Measurements from ENCODE around the gene HSF2. TPM values are rescaled to one million over a fixed set of nuclear protein-coding genes. Genes with fewer than 3 reads are reported as not detected.

HSF2 gene
- polyA plus RNA-seq, 2 of the 4 experiments (the other 2 are of a cell fraction) = 9.2 to 25.9 TPM

DNA sequence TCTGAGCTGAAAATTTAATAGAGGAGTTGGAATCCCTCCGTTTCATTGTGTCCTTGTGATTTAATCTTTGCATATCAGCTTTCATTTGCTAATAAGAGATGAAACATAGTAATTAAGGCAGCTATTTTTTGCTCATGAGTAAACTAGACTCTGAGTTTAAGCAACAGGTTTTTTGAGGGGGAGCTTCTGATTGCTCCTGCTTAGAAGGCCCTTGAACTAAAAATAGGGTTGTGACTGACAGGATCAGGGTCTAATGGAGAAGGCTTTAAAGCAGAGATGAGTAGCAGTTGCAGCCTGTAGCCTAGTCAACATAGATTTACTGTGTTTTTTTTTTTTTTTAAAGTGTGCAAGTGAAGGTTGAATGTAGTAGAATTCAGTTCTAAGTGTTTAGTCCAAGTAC lies 17.4 kb downstream of the HSF2 start:
- 86% methylated on average over 1 of the region's 1 CpG for WGBS (ENCODE audit: missing lambda C conversion rate)
- ATAC-seq = no peak
- ChIA-PET CTCF (interaction anchor here (0.6 to 1.1 kb wide), 2 partner anchors 58 to 72 kb away, joined by 3 to 4 read pairs; no protein-coding TSS in a partner anchor), POLR2A (no interaction called here)
- Histone ChIP-seq H3K4me3 (no peak overlapping the region), H3K4me2 (no peak overlapping the region), H3K27ac (no peak overlapping the region), H3K4me1 (no peaks in the 10 kb centered on the region), H3K9me3 (no peaks in the 10 kb centered on the region)
- DNase-seq (ENCODE audit: low read depth in 1 of 2, low spot score in 1 of 2) = no peak
- no peak for FAIRE-seq
- TF ChIP-seq BHLHE40 (IDR thresholded peaks at IDR 0.05; ENCODE audit: low read depth, low read length) (no peak), NFE2L2 (conservative IDR thresholded peaks at IDR 0.05; ENCODE audit: low read length) (no peak), ZFP36 (IDR thresholded peaks at IDR 0.05; ENCODE audit: borderline replicate concordance, partially characterized antibody) (no peak), ZC3H11A (IDR thresholded peaks at IDR 0.05) (no peak), CEBPB (IDR thresholded peaks at IDR 0.05) (no peak), HDAC2 (IDR thresholded peaks at IDR 0.05) (no peak), FOSB (CRISPR knock-in tag; IDR thresholded peaks at IDR 0.05) (no peak), EHF (CRISPR knock-in tag; IDR thresholded peaks at IDR 0.05) (no peak), RCOR1 (IDR thresholded peaks at IDR 0.05; ENCODE audit: low read depth, low read length) (no peak), JUN (IDR thresholded peaks at IDR 0.05) (no peak), FOXS1 (CRISPR knock-in tag; IDR thresholded peaks at IDR 0.05) (no peak), MAZ (IDR thresholded peaks at IDR 0.05; ENCODE audit: borderline replicate concordance, low read depth, low read length) (no peak), TP53 (CRISPR knock-in tag; IDR thresholded peaks at IDR 0.05) (no peak), FOSL2 (IDR thresholded peaks at IDR 0.05) (no peak), FOSL2 (CRISPR knock-in tag; IDR thresholded peaks at IDR 0.05) (no peak)
- TF ChIP-seq, protein P1, sequence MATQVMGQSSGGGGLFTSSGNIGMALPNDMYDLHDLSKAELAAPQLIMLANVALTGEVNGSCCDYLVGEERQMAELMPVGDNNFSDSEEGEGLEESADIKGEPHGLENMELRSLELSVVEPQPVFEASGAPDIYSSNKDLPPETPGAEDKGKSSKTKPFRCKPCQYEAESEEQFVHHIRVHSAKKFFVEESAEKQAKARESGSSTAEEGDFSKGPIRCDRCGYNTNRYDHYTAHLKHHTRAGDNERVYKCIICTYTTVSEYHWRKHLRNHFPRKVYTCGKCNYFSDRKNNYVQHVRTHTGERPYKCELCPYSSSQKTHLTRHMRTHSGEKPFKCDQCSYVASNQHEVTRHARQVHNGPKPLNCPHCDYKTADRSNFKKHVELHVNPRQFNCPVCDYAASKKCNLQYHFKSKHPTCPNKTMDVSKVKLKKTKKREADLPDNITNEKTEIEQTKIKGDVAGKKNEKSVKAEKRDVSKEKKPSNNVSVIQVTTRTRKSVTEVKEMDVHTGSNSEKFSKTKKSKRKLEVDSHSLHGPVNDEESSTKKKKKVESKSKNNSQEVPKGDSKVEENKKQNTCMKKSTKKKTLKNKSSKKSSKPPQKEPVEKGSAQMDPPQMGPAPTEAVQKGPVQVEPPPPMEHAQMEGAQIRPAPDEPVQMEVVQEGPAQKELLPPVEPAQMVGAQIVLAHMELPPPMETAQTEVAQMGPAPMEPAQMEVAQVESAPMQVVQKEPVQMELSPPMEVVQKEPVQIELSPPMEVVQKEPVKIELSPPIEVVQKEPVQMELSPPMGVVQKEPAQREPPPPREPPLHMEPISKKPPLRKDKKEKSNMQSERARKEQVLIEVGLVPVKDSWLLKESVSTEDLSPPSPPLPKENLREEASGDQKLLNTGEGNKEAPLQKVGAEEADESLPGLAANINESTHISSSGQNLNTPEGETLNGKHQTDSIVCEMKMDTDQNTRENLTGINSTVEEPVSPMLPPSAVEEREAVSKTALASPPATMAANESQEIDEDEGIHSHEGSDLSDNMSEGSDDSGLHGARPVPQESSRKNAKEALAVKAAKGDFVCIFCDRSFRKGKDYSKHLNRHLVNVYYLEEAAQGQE (IDR thresholded peaks at IDR 0.05) = no peak

- ATAC-seq (no peak), FAIRE-seq (no peak), DNase-seq (ENCODE audit: low read depth in 1 of 2, low spot score in 1 of 2) (no peak)
- no peak for TF ChIP-seq KDM5A (IDR thresholded peaks at IDR 0.05)
- TF ChIP-seq ESRRA (IDR thresholded peaks at IDR 0.05; ENCODE audit: borderline replicate concordance, low read length) = no peak
- TF ChIP-seq MYC (IDR thresholded peaks at IDR 0.05; ENCODE audit: borderline replicate concordance, low read length) = no peak
- no peak for TF ChIP-seq POLR2AphosphoS2 (conservative IDR thresholded peaks at IDR 0.05; ENCODE audit: low read length)
- TF ChIP-seq ZSCAN20 (CRISPR knock-in tag; IDR thresholded peaks at IDR 0.05) = no peak
- no peak for TF ChIP-seq MAX (IDR thresholded peaks at IDR 0.05)
- TF ChIP-seq ZFP36 (IDR thresholded peaks at IDR 0.05; ENCODE audit: borderline replicate concordance, partially characterized antibody) = no peak
- Histone ChIP-seq H3K4me1 (no peaks in the 10 kb centered on the region), H3K4me3 (no peak overlapping the region), H3K27ac (no peak overlapping the region), H3K9me3 (no peaks in the 10 kb centered on the region), H3K4me2 (no peak overlapping the region)
- WGBS (ENCODE audit: missing lambda C conversion rate) = 98% methylated on average over 2 of the region's 2 CpGs
- POLR2A ChIA-PET = no interaction called here
- CTCF ChIA-PET = no interaction called here
Measured at GRCh38 chr6:122422003-122422402, 22.6 kb downstream of the HSF2 start.

GRCh38 chr6:122422614-122423267 lies 23.3 kb downstream of the HSF2 start:
- no peak for ATAC-seq
- H3K4me1 ChIP-seq = no peaks in the 10 kb centered on the region
- TF ChIP-seq MAZ (IDR thresholded peaks at IDR 0.05; ENCODE audit: borderline replicate concordance, low read depth, low read length) = no peak
- no peak for FAIRE-seq
- ChIA-PET CTCF (no interaction called here), POLR2A (no interaction called here)
- 94% methylated on average over 1 of the region's 1 CpG for WGBS (ENCODE audit: missing lambda C conversion rate)
- no peak overlapping the region for H3K4me3 ChIP-seq
- no peak overlapping the region for H3K27ac ChIP-seq
- DNase-seq (ENCODE audit: low read depth in 1 of 2, low spot score in 1 of 2) = no peak
- no peak overlapping the region for H3K4me2 ChIP-seq
- no peaks in the 10 kb centered on the region for H3K9me3 ChIP-seq
